Non-pigmented ciliary epithelial cell (primary cell): Measurements from ENCODE around the gene FAM20C.

Experiments
- DNase-seq: peaks from one replicate; pipeline ENCODE4 v3.0.0-alpha.2; 2010; ENCODE audit warnings: low read depth

FAM20C gene

GRCh38 chr7:191981-192649 lies at the start of gene FAM20C:
FAM20C (plus strand) TSS chr7:192571; CDS start chr7:193200, 629 bp downstream.
- no peak for DNase-seq

- DNase-seq, result no peak
These were observed 49.1 kb upstream of the FAM20C start for GRCh38 chr7:143145-143751.

- no peak for DNase-seq
These were observed 48.4 kb upstream of the FAM20C start for GRCh38 chr7:143811-144453.

GRCh38 chr7:144454-144826 lies 47.9 kb upstream of the FAM20C start:
- DNase-seq, result no peak

- DNase-seq, result no peak
These were observed 46.5 kb upstream of the FAM20C start for GRCh38 chr7:145863-146262.

- DNase-seq, result no peak
These were observed 43.8 kb upstream of the FAM20C start for GRCh38 chr7:148543-148931.

- peak; percentile 95 for DNase-seq
These were observed 43.2 kb upstream of the FAM20C start for GRCh38 chr7:148932-149790.

GRCh38 chr7:149791-150636 lies 42.4 kb upstream of the FAM20C start:
- DNase-seq, result no peak

- no peak for DNase-seq
These were observed 41.6 kb upstream of the FAM20C start for GRCh38 chr7:150811-151221.

GRCh38 chr7:151346-152050 lies 40.9 kb upstream of the FAM20C start:
- DNase-seq, result no peak

GRCh38 chr7:152702-153391 lies 39.5 kb upstream of the FAM20C start:
- no peak for DNase-seq

GRCh38 chr7:153604-154003 lies 38.8 kb upstream of the FAM20C start:
- no peak for DNase-seq

- no peak for DNase-seq
These were observed 38.1 kb upstream of the FAM20C start for GRCh38 chr7:154096-154799.

- no peak for DNase-seq
These were observed 36.9 kb upstream of the FAM20C start for GRCh38 chr7:155469-155900.

GRCh38 chr7:156111-157007 lies 36.0 kb upstream of the FAM20C start:
- no peak for DNase-seq

- DNase-seq, result no peak
These were observed 35.4 kb upstream of the FAM20C start for GRCh38 chr7:157008-157310.

- no peak for DNase-seq
These were observed 34.4 kb upstream of the FAM20C start for GRCh38 chr7:157771-158625.

GRCh38 chr7:158771-159170 lies 33.6 kb upstream of the FAM20C start:
- DNase-seq, result no peak
